HG03571 (cell line): ENCODE measurements around the gene VNN1.
"Not testable (repeated sequence)": the region's sequence is repeated elsewhere in the genome, so short reads cannot be mapped to it uniquely, and the experiment has no call there.

Experiments
- ATAC-seq: cut with Tn5 transposase; IDR thresholded peaks from one replicate; pipeline ENCODE4 v1.9.1; 2021; ENCODE audit not compliant: unreplicated experiment

Gene VNN1

GRCh38 chr6:132725947-132726607, 12.2 kb upstream of the VNN1 start:
- ATAC-seq: peak; percentile 85

GRCh38 chr6:132725471-132725870, 11.6 kb upstream of the VNN1 start:
- ATAC-seq: no peak

- no peak for ATAC-seq
Measured at GRCh38 chr6:132719736-132720448, 6.0 kb upstream of the VNN1 start.

GRCh38 chr6:132715881-132716637, 2.2 kb upstream of the VNN1 start:
- no peak for ATAC-seq

GRCh38 chr6:132715204-132715603, 1.3 kb upstream of the VNN1 start:
- ATAC-seq: no peak

- ATAC-seq: no peak
Measured at GRCh38 chr6:132714160-132714559, 305 bp upstream of the VNN1 start.

- ATAC-seq: no peak
Measured at GRCh38 chr6:132712366-132712765, 1.5 kb downstream of the VNN1 start.

GRCh38 chr6:132708771-132709170, 5.1 kb downstream of the VNN1 start:
- ATAC-seq: no peak

GRCh38 chr6:132708002-132708401, 5.9 kb downstream of the VNN1 start:
- no peak for ATAC-seq

GRCh38 chr6:132706756-132707155, 7.1 kb downstream of the VNN1 start:
- ATAC-seq: not testable (repeated sequence)

- no peak for ATAC-seq
Measured at GRCh38 chr6:132703936-132704335, 9.9 kb downstream of the VNN1 start.

GRCh38 chr6:132698608-132699007, 15.2 kb downstream of the VNN1 start:
- no peak for ATAC-seq

GRCh38 chr6:132695773-132696172, 18.1 kb downstream of the VNN1 start:
- no peak for ATAC-seq

- ATAC-seq: no peak
Measured at GRCh38 chr6:132693478-132693877, 20.4 kb downstream of the VNN1 start.

GRCh38 chr6:132690678-132691077, 23.2 kb downstream of the VNN1 start:
- no peak for ATAC-seq

GRCh38 chr6:132687306-132687705, 26.5 kb downstream of the VNN1 start:
- no peak for ATAC-seq

GRCh38 chr6:132686531-132686930, 27.3 kb downstream of the VNN1 start:
- no peak for ATAC-seq

- ATAC-seq: no peak
Measured at GRCh38 chr6:132685009-132685408, 28.8 kb downstream of the VNN1 start.

GRCh38 chr6:132684272-132684671, 29.6 kb downstream of the VNN1 start:
- ATAC-seq: no peak

- ATAC-seq: no peak
Measured at GRCh38 chr6:132683543-132683942, 30.3 kb downstream of the VNN1 start.

GRCh38 chr6:132679094-132679493, 34.8 kb downstream of the VNN1 start:
- ATAC-seq: not testable (repeated sequence)

GRCh38 chr6:132675749-132676148, 38.1 kb downstream of the VNN1 start:
- no peak for ATAC-seq
